Vagina (tissue), 2 donors: Measurements from ENCODE around the gene E2F3. TPM values are rescaled to one million over a fixed set of nuclear protein-coding genes. Genes with fewer than 3 reads are reported as not detected.
"Not testable (repeated sequence)": the region's sequence is repeated elsewhere in the genome, so short reads cannot be mapped to it uniquely, and the experiment has no call there.

ENCODE experiments used
- DNase-seq, 2 donors: peaks; one replicate each; pipeline ENCODE4 v3.0.0-alpha.2; 2017; ENCODE audit errors: extremely low spot score in 2 of 2
- H3K27ac ChIP-seq: fragments of 200-600 bp; sonication (generic); one replicate; pipeline ENCODE4 v1.5.1; 2019
- H3K27me3 ChIP-seq: fragments of 200-600 bp; sonication (generic); one replicate; pipeline ENCODE4 v1.5.1; 2019
- H3K36me3 ChIP-seq, 2 donors: fragments of 200-600 bp; sonication (generic); one replicate each; pipeline ENCODE4 v1.5.1; 2017 to 2019
- H3K4me1 ChIP-seq: fragments of 200-600 bp; sonication (generic); one replicate; pipeline ENCODE4 v1.5.1; 2019
- H3K4me3 ChIP-seq, 2 donors: fragments of 200-600 bp; sonication (generic); 1 replicate in 1 of 2; 2 replicates in 1 of 2; pipeline ENCODE4 v1.5.1; 2016 to 2019
- H3K9me3 ChIP-seq: fragments of 200-600 bp; sonication (generic); one replicate; pipeline ENCODE4 v1.5.1; 2019
- POLR2A ChIP-seq, 2 donors: fragments of 450-650 bp; IDR thresholded peaks; one replicate each; pipeline ENCODE4 v1.6.1; 2017; ENCODE audit warnings: antibody characterized with exemption in 2 of 2, mild to moderate bottlenecking in 2 of 2, moderate library complexity in 2 of 2
- POLR2AphosphoS5 ChIP-seq, 2 donors: sonication (generic); formaldehyde crosslinking; IDR thresholded peaks; one replicate each; pipeline ENCODE4 v1.9.0; 2017; ENCODE audit warnings: antibody characterized with exemption in 2 of 2, mild to moderate bottlenecking in 2 of 2, low read depth in 1 of 2; ENCODE audit not compliant: insufficient read depth in 1 of 2
- intact Hi-C: fragments of 100-400 bp; cut with DNase I; formaldehyde crosslinking; loops from one replicate; pipeline ENCODE4 v1.15.1; 2023
- total RNA-seq: library from RNA; depleted of rRNA; stranded (reverse); fragments of >200 nt; gene quantifications from one replicate; pipeline ENCODE4 v1.2.3, GENCODE V29; 2016
- TF ChIP-seq, protein P1 (sequence below), 3 experiments: fragments of 450-650 bp in 2 of 3; fragments of 200-600 bp in 1 of 3; sonication (generic) in 1 of 3; IDR thresholded peaks; one replicate each; pipeline ENCODE4 v1.5.1; 2017 to 2019; ENCODE audit warnings: antibody characterized with exemption in 3 of 3, mild to moderate bottlenecking in 2 of 3, moderate library complexity in 2 of 3

Gene E2F3
- total RNA-seq, 1 donor from 2014 or later, result 4.4 TPM

DNA sequence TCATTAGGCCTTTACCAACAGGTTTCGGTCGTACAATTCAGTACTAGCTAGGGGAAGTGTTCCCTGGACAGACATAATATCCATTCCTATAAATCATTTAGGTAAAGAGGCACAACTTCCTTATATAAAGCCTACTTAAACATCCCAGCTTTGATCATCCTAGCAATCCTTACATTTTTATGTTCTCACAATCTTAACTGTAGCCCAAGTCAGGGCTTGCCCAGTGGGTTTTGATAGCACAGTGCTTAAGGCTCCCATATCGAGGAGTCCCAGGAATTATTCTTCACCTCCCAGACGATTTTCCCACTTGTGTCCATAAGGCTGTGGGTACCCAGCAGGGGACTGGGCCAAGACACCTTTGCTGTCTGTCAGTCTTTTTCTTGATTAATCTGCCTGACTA lies 63.2 kb downstream of the E2F3 start:
- Histone ChIP-seq H3K27me3 (no peaks in the 10 kb centered on the region), H3K4me3 (no peak overlapping the region), H3K4me1 (no peaks in the 10 kb centered on the region), H3K27ac (no peak overlapping the region), H3K36me3 (no peaks in the 10 kb centered on the region), H3K9me3 (no peaks in the 10 kb centered on the region)
- intact Hi-C loops, result no loop called here
- no peak for TF ChIP-seq POLR2AphosphoS5 (IDR thresholded peaks at IDR 0.05; ENCODE audit: insufficient read depth in 1 of 2, low read depth in 1 of 2)
- TF ChIP-seq, protein P1, sequence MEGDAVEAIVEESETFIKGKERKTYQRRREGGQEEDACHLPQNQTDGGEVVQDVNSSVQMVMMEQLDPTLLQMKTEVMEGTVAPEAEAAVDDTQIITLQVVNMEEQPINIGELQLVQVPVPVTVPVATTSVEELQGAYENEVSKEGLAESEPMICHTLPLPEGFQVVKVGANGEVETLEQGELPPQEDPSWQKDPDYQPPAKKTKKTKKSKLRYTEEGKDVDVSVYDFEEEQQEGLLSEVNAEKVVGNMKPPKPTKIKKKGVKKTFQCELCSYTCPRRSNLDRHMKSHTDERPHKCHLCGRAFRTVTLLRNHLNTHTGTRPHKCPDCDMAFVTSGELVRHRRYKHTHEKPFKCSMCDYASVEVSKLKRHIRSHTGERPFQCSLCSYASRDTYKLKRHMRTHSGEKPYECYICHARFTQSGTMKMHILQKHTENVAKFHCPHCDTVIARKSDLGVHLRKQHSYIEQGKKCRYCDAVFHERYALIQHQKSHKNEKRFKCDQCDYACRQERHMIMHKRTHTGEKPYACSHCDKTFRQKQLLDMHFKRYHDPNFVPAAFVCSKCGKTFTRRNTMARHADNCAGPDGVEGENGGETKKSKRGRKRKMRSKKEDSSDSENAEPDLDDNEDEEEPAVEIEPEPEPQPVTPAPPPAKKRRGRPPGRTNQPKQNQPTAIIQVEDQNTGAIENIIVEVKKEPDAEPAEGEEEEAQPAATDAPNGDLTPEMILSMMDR (IDR thresholded peaks at IDR 0.05), result no peak
- TF ChIP-seq POLR2A (IDR thresholded peaks at IDR 0.05), result no peak
- DNase-seq, result no peak

- intact Hi-C loops, H3K27ac ChIP-seq, H3K4me3 ChIP-seq, DNase-seq, H3K9me3 ChIP-seq, H3K27me3 ChIP-seq, H3K4me1 ChIP-seq, H3K36me3 ChIP-seq: not testable (repeated sequence)
These were observed 63.9 kb downstream of the E2F3 start for GRCh38 chr6:20465616-20466015.

DNA sequence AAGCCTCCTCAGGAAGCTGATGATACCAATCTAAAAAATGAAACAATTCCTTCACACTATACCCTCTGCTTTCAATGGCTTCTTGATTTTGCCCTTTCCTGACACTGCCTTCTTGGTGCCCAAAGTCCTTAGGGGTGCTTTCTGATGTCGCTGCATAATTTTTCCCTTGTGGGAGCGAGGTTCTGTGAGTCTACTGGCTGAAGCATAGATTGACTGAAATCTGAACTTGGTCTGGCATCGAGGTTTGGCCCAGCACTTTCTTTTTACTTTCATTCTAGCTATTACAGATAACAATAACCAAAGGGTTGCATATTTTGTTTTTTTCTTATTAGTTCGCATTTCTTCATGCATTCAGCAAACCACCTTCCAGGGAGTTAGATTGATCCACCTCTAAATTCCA lies 65.8 kb downstream of the E2F3 start:
- DNase-seq, result no peak
- H3K4me1 ChIP-seq, result no peaks in the 10 kb centered on the region
- no peaks in the 10 kb centered on the region for H3K36me3 ChIP-seq
- H3K9me3 ChIP-seq, result no peaks in the 10 kb centered on the region
- H3K27ac ChIP-seq, result no peak overlapping the region
- no peaks in the 10 kb centered on the region for H3K27me3 ChIP-seq
- TF ChIP-seq, protein P1 (IDR thresholded peaks at IDR 0.05), result no peak
- TF ChIP-seq POLR2AphosphoS5 (IDR thresholded peaks at IDR 0.05; ENCODE audit: insufficient read depth in 1 of 2, low read depth in 1 of 2), result no peak
- TF ChIP-seq POLR2A (IDR thresholded peaks at IDR 0.05), result no peak
- no peak overlapping the region for H3K4me3 ChIP-seq
- intact Hi-C loops, result no loop called here

GRCh38 chr6:20468209-20468608 lies 66.5 kb downstream of the E2F3 start:
- Histone ChIP-seq H3K27me3 (no peaks in the 10 kb centered on the region), H3K4me1 (no peaks in the 10 kb centered on the region), H3K4me3 (no peak overlapping the region), H3K36me3 (no peaks in the 10 kb centered on the region), H3K9me3 (no peaks in the 10 kb centered on the region), H3K27ac (no peak overlapping the region)
- no peak for DNase-seq
- TF ChIP-seq POLR2A (IDR thresholded peaks at IDR 0.05) (no peak), POLR2AphosphoS5 (IDR thresholded peaks at IDR 0.05; ENCODE audit: insufficient read depth in 1 of 2, low read depth in 1 of 2) (no peak)
- TF ChIP-seq, protein P1 (IDR thresholded peaks at IDR 0.05), result no peak
- intact Hi-C loops, result no loop called here

DNA sequence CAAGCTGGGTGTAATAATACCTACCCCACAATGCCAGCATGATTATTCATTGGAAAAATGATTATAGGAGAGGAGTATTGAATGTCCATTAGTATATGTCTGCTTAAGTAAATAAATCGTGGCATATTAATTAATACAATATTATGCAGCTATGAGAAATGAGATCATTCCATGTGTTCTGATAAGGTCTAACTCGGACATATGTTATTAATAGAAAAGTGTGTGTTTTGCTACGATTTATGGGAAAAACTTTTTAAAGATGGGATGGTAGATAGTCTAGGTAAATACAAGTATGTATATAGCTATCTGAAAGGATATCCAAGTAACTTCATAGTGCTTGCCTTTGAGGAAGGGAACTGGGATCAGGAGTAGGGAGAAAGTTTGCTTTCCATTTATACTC lies 71.1 kb downstream of the E2F3 start:
- Histone ChIP-seq H3K9me3 (no peaks in the 10 kb centered on the region), H3K27me3 (no peaks in the 10 kb centered on the region), H3K4me3 (no peak overlapping the region), H3K36me3 (no peaks in the 10 kb centered on the region), H3K27ac (no peak overlapping the region), H3K4me1 (no peaks in the 10 kb centered on the region)
- intact Hi-C loops, result no loop called here
- TF ChIP-seq POLR2A (IDR thresholded peaks at IDR 0.05), result no peak
- TF ChIP-seq, protein P1 (IDR thresholded peaks at IDR 0.05), result no peak
- TF ChIP-seq POLR2AphosphoS5 (IDR thresholded peaks at IDR 0.05; ENCODE audit: insufficient read depth in 1 of 2, low read depth in 1 of 2), result no peak
- no peak for DNase-seq

DNA sequence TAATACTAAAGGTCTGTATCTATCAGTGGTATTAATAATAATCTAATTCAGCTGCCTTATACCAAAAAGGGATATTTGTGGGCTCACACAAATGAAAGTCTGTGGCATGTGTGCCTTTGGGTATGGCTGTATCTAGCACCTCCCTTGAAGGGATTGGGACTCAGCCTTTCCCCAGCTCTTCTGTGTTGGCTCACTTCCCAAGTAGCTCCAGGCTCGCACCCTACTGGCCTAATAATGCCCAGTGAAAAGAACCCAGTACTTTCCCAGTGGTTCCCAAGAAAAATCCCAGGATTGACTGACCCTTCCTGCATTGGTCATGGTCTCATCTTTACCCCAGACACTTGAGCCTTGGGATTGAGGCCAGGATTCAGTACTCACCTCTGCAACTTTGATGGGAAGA lies 71.8 kb downstream of the E2F3 start:
- DNase-seq, result no peak
- H3K4me1 ChIP-seq, result no peaks in the 10 kb centered on the region
- no peaks in the 10 kb centered on the region for H3K9me3 ChIP-seq
- H3K36me3 ChIP-seq, result no peaks in the 10 kb centered on the region
- intact Hi-C loops, result no loop called here
- H3K27ac ChIP-seq, result no peak overlapping the region
- TF ChIP-seq POLR2AphosphoS5 (IDR thresholded peaks at IDR 0.05; ENCODE audit: insufficient read depth in 1 of 2, low read depth in 1 of 2) (no peak), POLR2A (IDR thresholded peaks at IDR 0.05) (no peak)
- TF ChIP-seq, protein P1 (IDR thresholded peaks at IDR 0.05), result no peak
- H3K27me3 ChIP-seq, result no peaks in the 10 kb centered on the region
- no peak overlapping the region for H3K4me3 ChIP-seq
